ENCODE measurements around the gene STAC. TPM values are rescaled to one million over a fixed set of nuclear protein-coding genes. Genes with fewer than 3 reads are reported as not detected.
"Not testable (repeated sequence)": the region's sequence is repeated elsewhere in the genome, so short reads cannot be mapped to it uniquely, and the experiment has no call there.

Gene STAC
- total RNA-seq, 1 experiment from 2014 or later, result 2.0 TPM

- DNase-seq (ENCODE audit: low spot score), result no peak
- intact Hi-C loops (cut with micrococcal nuclease; ENCODE audit: unreplicated experiment), result no loop called here
- H3K4me1 ChIP-seq (ENCODE audit: insufficient read depth, low read length, poor library complexity, severe bottlenecking), result no peaks in the 10 kb centered on the region
- H3K27me3 ChIP-seq (replicated peaks; ENCODE audit: insufficient read depth, low read depth, low read length, poor library complexity), result no peaks in the 10 kb centered on the region
- H3K27ac ChIP-seq (ENCODE audit: low read depth, low read length, poor library complexity, severe bottlenecking), result no peak overlapping the region
- no TSS peak for BruUV-seq (replicated peaks)
- no peaks in the 10 kb centered on the region for H3K36me3 ChIP-seq (ENCODE audit: insufficient read depth, low read length, poor library complexity, severe bottlenecking)
- H3K4me3 ChIP-seq (ENCODE audit: low read depth, low read length, poor library complexity, severe bottlenecking), result no peak overlapping the region
- TF ChIP-seq EZH2 (IDR thresholded peaks at IDR 0.05; ENCODE audit: borderline replicate concordance, low read depth, low read length, poor library complexity, severe bottlenecking) (no peak), CTCF (conservative IDR thresholded peaks at IDR 0.05; ENCODE audit: low read depth, low read length) (no peak)
- ChIA-PET POLR2A (ENCODE audit: low non-redundant PET) (no interaction called here), CTCF (no interaction called here)
- no peaks in the 10 kb centered on the region for H3K9me3 ChIP-seq (ENCODE audit: low read depth, low read length, poor library complexity, severe bottlenecking)
Measured at GRCh38 chr3:36562945-36563344, 182.6 kb downstream of the STAC start.

GRCh38 chr3:36575241-36575640 is 194.9 kb downstream of the STAC start:
- H3K36me3 ChIP-seq (ENCODE audit: insufficient read depth, low read length, poor library complexity, severe bottlenecking), result no peaks in the 10 kb centered on the region
- intact Hi-C loops (cut with micrococcal nuclease; ENCODE audit: unreplicated experiment), result no loop called here
- TF ChIP-seq EZH2 (IDR thresholded peaks at IDR 0.05; ENCODE audit: borderline replicate concordance, low read depth, low read length, poor library complexity, severe bottlenecking) (no peak), CTCF (conservative IDR thresholded peaks at IDR 0.05; ENCODE audit: low read depth, low read length) (no peak)
- no TSS peak for BruUV-seq (replicated peaks)
- H3K4me1 ChIP-seq (ENCODE audit: insufficient read depth, low read length, poor library complexity, severe bottlenecking), result no peaks in the 10 kb centered on the region
- H3K27ac ChIP-seq (ENCODE audit: low read depth, low read length, poor library complexity, severe bottlenecking), result no peak overlapping the region
- ChIA-PET CTCF (no interaction called here), POLR2A (ENCODE audit: low non-redundant PET) (no interaction called here)
- peaks cover 4% of the 10 kb centered on the region for H3K9me3 ChIP-seq (ENCODE audit: low read depth, low read length, poor library complexity, severe bottlenecking)
- DNase-seq (ENCODE audit: low spot score), result no peak
- H3K27me3 ChIP-seq (replicated peaks; ENCODE audit: insufficient read depth, low read depth, low read length, poor library complexity), result no peaks in the 10 kb centered on the region
- no peak overlapping the region for H3K4me3 ChIP-seq (ENCODE audit: low read depth, low read length, poor library complexity, severe bottlenecking)

- POLR2A ChIA-PET (ENCODE audit: low non-redundant PET); H3K27ac ChIP-seq (ENCODE audit: low read depth, low read length, poor library complexity, severe bottlenecking); H3K4me3 ChIP-seq (ENCODE audit: low read depth, low read length, poor library complexity, severe bottlenecking); BruUV-seq (replicated peaks); DNase-seq (ENCODE audit: low spot score); H3K9me3 ChIP-seq (ENCODE audit: low read depth, low read length, poor library complexity, severe bottlenecking); intact Hi-C loops (cut with micrococcal nuclease; ENCODE audit: unreplicated experiment); H3K36me3 ChIP-seq (ENCODE audit: insufficient read depth, low read length, poor library complexity, severe bottlenecking); CTCF ChIA-PET; H3K4me1 ChIP-seq (ENCODE audit: insufficient read depth, low read length, poor library complexity, severe bottlenecking); H3K27me3 ChIP-seq (replicated peaks; ENCODE audit: insufficient read depth, low read depth, low read length, poor library complexity): not testable (repeated sequence)
Measured at GRCh38 chr3:36578418-36578817, 198.1 kb downstream of the STAC start.

GRCh38 chr3:36579746-36580145 is 199.4 kb downstream of the STAC start:
- TF ChIP-seq EZH2 (IDR thresholded peaks at IDR 0.05; ENCODE audit: borderline replicate concordance, low read depth, low read length, poor library complexity, severe bottlenecking) (no peak), CTCF (conservative IDR thresholded peaks at IDR 0.05; ENCODE audit: low read depth, low read length) (no peak)
- Histone ChIP-seq H3K36me3 (ENCODE audit: insufficient read depth, low read length, poor library complexity, severe bottlenecking) (no peaks in the 10 kb centered on the region), H3K9me3 (ENCODE audit: low read depth, low read length, poor library complexity, severe bottlenecking) (peaks cover 4% of the 10 kb centered on the region), H3K4me3 (ENCODE audit: low read depth, low read length, poor library complexity, severe bottlenecking) (no peak overlapping the region), H3K27me3 (replicated peaks; ENCODE audit: insufficient read depth, low read depth, low read length, poor library complexity) (no peaks in the 10 kb centered on the region), H3K4me1 (ENCODE audit: insufficient read depth, low read length, poor library complexity, severe bottlenecking) (no peaks in the 10 kb centered on the region), H3K27ac (ENCODE audit: low read depth, low read length, poor library complexity, severe bottlenecking) (no peak overlapping the region)
- no peak for DNase-seq (ENCODE audit: low spot score)
- POLR2A ChIA-PET (ENCODE audit: low non-redundant PET), result no interaction called here
- CTCF ChIA-PET, result no interaction called here
- intact Hi-C loops (cut with micrococcal nuclease; ENCODE audit: unreplicated experiment), result no loop called here
- BruUV-seq (replicated peaks), result no TSS peak

Measured in A673 (cell line).